Activated naive CD8-positive, alpha-beta T cell treated with anti-CD3 and anti-CD28 coated beads for 36 hours (primary cell): ENCODE data around the gene CRLF2. TPM values are rescaled to one million over a fixed set of nuclear protein-coding genes. Genes with fewer than 3 reads are reported as not detected.
"Not testable (repeated sequence)": the region's sequence is repeated elsewhere in the genome, so short reads cannot be mapped to it uniquely, and the experiment has no call there.

Experiments
- DNase-seq: peaks from one replicate; pipeline ENCODE4 v3.0.0; 2021
- H3K27ac Mint-ChIP-seq: one replicate; pipeline ENCODE4 v1.8.0; 2022; ENCODE audit warnings: mild to moderate bottlenecking, moderate library complexity, mixed read lengths
- H3K27me3 Mint-ChIP-seq: one replicate; pipeline ENCODE4 v1.8.0; 2022; ENCODE audit warnings: mild to moderate bottlenecking, mixed read lengths
- H3K36me3 Mint-ChIP-seq: one replicate; pipeline ENCODE4 v1.8.0; 2021; ENCODE audit warnings: mild to moderate bottlenecking, mixed read lengths
- H3K4me1 Mint-ChIP-seq: one replicate; pipeline ENCODE4 v1.8.0; 2021; ENCODE audit warnings: mixed read lengths
- H3K4me3 Mint-ChIP-seq: one replicate; pipeline ENCODE4 v1.8.0; 2022; ENCODE audit warnings: mild to moderate bottlenecking, moderate library complexity, mixed read lengths
- H3K9me3 Mint-ChIP-seq: one replicate; pipeline ENCODE4 v1.8.0; 2022; ENCODE audit warnings: mixed read lengths
- total RNA-seq, 2 experiments: library from RNA; stranded (reverse); gene quantifications; one replicate each; pipeline ENCODE4 v1.2.3, GENCODE V29; 2021

CRLF2 gene
- total RNA-seq, 2 experiments from 2014 or later: 0.40 to 0.52 TPM

- Mint-ChIP-seq H3K27ac (no peak overlapping the region), H3K4me3 (no peak overlapping the region), H3K9me3 (peaks cover 8% of the 10 kb centered on the region), H3K27me3 (no peaks in the 10 kb centered on the region), H3K4me1 (peaks cover 2% of the 10 kb centered on the region), H3K36me3 (peaks cover 5% of the 10 kb centered on the region)
- DNase-seq: no peak
Measured at GRCh38 chrX:1224954-1225353, 12.5 kb upstream of the CRLF2 start.

GRCh38 chrX:1223242-1223600 is 10.8 kb upstream of the CRLF2 start:
- Mint-ChIP-seq H3K27me3 (no peaks in the 10 kb centered on the region), H3K36me3 (peaks cover 5% of the 10 kb centered on the region), H3K27ac (no peak overlapping the region), H3K4me3 (no peak overlapping the region), H3K4me1 (peaks cover 2% of the 10 kb centered on the region), H3K9me3 (peaks cover 8% of the 10 kb centered on the region)
- no peak for DNase-seq

GRCh38 chrX:1222531-1223241 is 10.2 kb upstream of the CRLF2 start:
- Mint-ChIP-seq H3K27me3 (no peaks in the 10 kb centered on the region), H3K36me3 (peaks cover 5% of the 10 kb centered on the region), H3K9me3 (peaks cover 8% of the 10 kb centered on the region), H3K4me1 (peaks cover 2% of the 10 kb centered on the region), H3K27ac (no peak overlapping the region), H3K4me3 (no peak overlapping the region)
- no peak for DNase-seq

- peaks cover 2% of the 10 kb centered on the region for H3K4me1 Mint-ChIP-seq
- H3K4me3 Mint-ChIP-seq: no peak overlapping the region
- no peaks in the 10 kb centered on the region for H3K27me3 Mint-ChIP-seq
- H3K27ac Mint-ChIP-seq: no peak overlapping the region
- DNase-seq: no peak
- H3K9me3 Mint-ChIP-seq: peaks cover 8% of the 10 kb centered on the region
- H3K36me3 Mint-ChIP-seq: peaks cover 5% of the 10 kb centered on the region
Measured at GRCh38 chrX:1221296-1221845, 8.9 kb upstream of the CRLF2 start.

GRCh38 chrX:1218286-1218685 is 5.8 kb upstream of the CRLF2 start:
- DNase-seq: no peak
- Mint-ChIP-seq H3K4me1 (peaks cover 4% of the 10 kb centered on the region), H3K36me3 (peaks cover 2% of the 10 kb centered on the region), H3K4me3 (no peak overlapping the region), H3K9me3 (peaks cover 5% of the 10 kb centered on the region), H3K27me3 (peaks cover 15% of the 10 kb centered on the region), H3K27ac (no peak overlapping the region)

- Mint-ChIP-seq H3K36me3 (no peaks in the 10 kb centered on the region), H3K27ac (no peak overlapping the region), H3K27me3 (peaks cover 19% of the 10 kb centered on the region), H3K4me1 (peaks cover 12% of the 10 kb centered on the region), H3K9me3 (no peaks in the 10 kb centered on the region), H3K4me3 (no peak overlapping the region)
- no peak for DNase-seq
Measured at GRCh38 chrX:1215123-1215823, 2.8 kb upstream of the CRLF2 start.

GRCh38 chrX:1213971-1214370 is 1.5 kb upstream of the CRLF2 start:
- no peak overlapping the region for H3K4me3 Mint-ChIP-seq
- DNase-seq: no peak

GRCh38 chrX:1210844-1211243 is 1.6 kb downstream of the CRLF2 start:
- no peak overlapping the region for H3K27ac Mint-ChIP-seq
- H3K4me3 Mint-ChIP-seq: no peak overlapping the region
- no peaks in the 10 kb centered on the region for H3K36me3 Mint-ChIP-seq
- H3K9me3 Mint-ChIP-seq: no peaks in the 10 kb centered on the region
- peaks cover 27% of the 10 kb centered on the region for H3K27me3 Mint-ChIP-seq
- peaks cover 26% of the 10 kb centered on the region for H3K4me1 Mint-ChIP-seq
- no peak for DNase-seq

More at GRCh38 chrX:1213971-1214370, 1.5 kb upstream of the CRLF2 start:
- H3K27ac Mint-ChIP-seq: no peak overlapping the region
- no peaks in the 10 kb centered on the region for H3K36me3 Mint-ChIP-seq
- H3K9me3 Mint-ChIP-seq: no peaks in the 10 kb centered on the region
- H3K4me1 Mint-ChIP-seq: peaks cover 12% of the 10 kb centered on the region
- peaks cover 19% of the 10 kb centered on the region for H3K27me3 Mint-ChIP-seq

GRCh38 chrX:1207496-1208025 is 4.9 kb downstream of the CRLF2 start:
- DNase-seq: no peak
- peak overlapping the region; percentile 0 for H3K4me3 Mint-ChIP-seq
- H3K27me3 Mint-ChIP-seq: peaks cover 13% of the 10 kb centered on the region
- H3K4me1 Mint-ChIP-seq: peaks cover 22% of the 10 kb centered on the region
- no peak overlapping the region for H3K27ac Mint-ChIP-seq
- no peaks in the 10 kb centered on the region for H3K36me3 Mint-ChIP-seq
- H3K9me3 Mint-ChIP-seq: no peaks in the 10 kb centered on the region

GRCh38 chrX:1205681-1206611 is 6.5 kb downstream of the CRLF2 start:
- Mint-ChIP-seq H3K4me3 (peak overlapping the region; percentile 60), H3K27ac (no peak overlapping the region), H3K4me1 (peaks cover 14% of the 10 kb centered on the region)

GRCh38 chrX:1202251-1202650 is 10.2 kb downstream of the CRLF2 start:
- Mint-ChIP-seq H3K36me3 (no peaks in the 10 kb centered on the region), H3K4me3 (no peak overlapping the region), H3K9me3 (no peaks in the 10 kb centered on the region), H3K4me1 (peaks cover 4% of the 10 kb centered on the region), H3K27ac (no peak overlapping the region), H3K27me3 (no peaks in the 10 kb centered on the region)
- DNase-seq: no peak

More at GRCh38 chrX:1205681-1206611, 6.5 kb downstream of the CRLF2 start:
- Mint-ChIP-seq H3K27me3 (peaks cover 10% of the 10 kb centered on the region), H3K36me3 (no peaks in the 10 kb centered on the region), H3K9me3 (no peaks in the 10 kb centered on the region)
- no peak for DNase-seq

- no peaks in the 10 kb centered on the region for H3K36me3 Mint-ChIP-seq
- H3K4me1 Mint-ChIP-seq: no peaks in the 10 kb centered on the region
- no peaks in the 10 kb centered on the region for H3K27me3 Mint-ChIP-seq
- H3K9me3 Mint-ChIP-seq: no peaks in the 10 kb centered on the region
- DNase-seq: no peak
- H3K27ac Mint-ChIP-seq: no peak overlapping the region
- no peak overlapping the region for H3K4me3 Mint-ChIP-seq
Measured at GRCh38 chrX:1196436-1196835, 16.0 kb downstream of the CRLF2 start.

GRCh38 chrX:1192196-1192595 is 20.3 kb downstream of the CRLF2 start:
- H3K27ac Mint-ChIP-seq, H3K9me3 Mint-ChIP-seq, H3K4me3 Mint-ChIP-seq, H3K27me3 Mint-ChIP-seq, H3K36me3 Mint-ChIP-seq, H3K4me1 Mint-ChIP-seq, DNase-seq: not testable (repeated sequence)

GRCh38 chrX:1190596-1191145 is 21.8 kb downstream of the CRLF2 start:
- DNase-seq: no peak
- Mint-ChIP-seq H3K36me3 (no peaks in the 10 kb centered on the region), H3K27ac (no peak overlapping the region), H3K27me3 (peaks cover 4% of the 10 kb centered on the region), H3K4me1 (no peaks in the 10 kb centered on the region), H3K4me3 (no peak overlapping the region), H3K9me3 (no peaks in the 10 kb centered on the region)
